NCI-H774 (cell line): ENCODE data around the gene UNC13A.

Experiments used
- DNase-seq: peaks from one replicate; lab custom pipeline; 2025; lab: John Stamatoyannopoulos, UW

Gene UNC13A

GRCh38 chr19:17626456-17627015, 61.6 kb downstream of the UNC13A start:
- DNase-seq, result no peak

- no peak for DNase-seq
These were observed 62.2 kb downstream of the UNC13A start for GRCh38 chr19:17625980-17626379.

- no peak for DNase-seq
These were observed 63.1 kb downstream of the UNC13A start for GRCh38 chr19:17625043-17625442.

GRCh38 chr19:17624314-17624991, 63.7 kb downstream of the UNC13A start:
- DNase-seq, result no peak

- DNase-seq, result no peak
These were observed 64.8 kb downstream of the UNC13A start for GRCh38 chr19:17623224-17623935.

- no peak for DNase-seq
These were observed 67.5 kb downstream of the UNC13A start for GRCh38 chr19:17620696-17621095.

GRCh38 chr19:17618936-17619335, 69.2 kb downstream of the UNC13A start:
- DNase-seq, result no peak

GRCh38 chr19:17618281-17618903, 69.8 kb downstream of the UNC13A start:
- no peak for DNase-seq

- DNase-seq, result no peak
These were observed 70.4 kb downstream of the UNC13A start for GRCh38 chr19:17617807-17618192.

- no peak for DNase-seq
These were observed 71.0 kb downstream of the UNC13A start for GRCh38 chr19:17616961-17617806.

- DNase-seq, result no peak
These were observed 71.5 kb downstream of the UNC13A start for GRCh38 chr19:17616686-17616960.

- DNase-seq, result no peak
These were observed 72.1 kb downstream of the UNC13A start for GRCh38 chr19:17615889-17616685.

GRCh38 chr19:17614476-17614875, 73.7 kb downstream of the UNC13A start:
- DNase-seq, result no peak

GRCh38 chr19:17611462-17612244, 76.5 kb downstream of the UNC13A start:
- no peak for DNase-seq

- no peak for DNase-seq
These were observed 77.8 kb downstream of the UNC13A start for GRCh38 chr19:17610384-17610783.

GRCh38 chr19:17607936-17608335, 80.2 kb downstream of the UNC13A start:
- DNase-seq, result no peak

GRCh38 chr19:17606590-17607185, 81.5 kb downstream of the UNC13A start:
- no peak for DNase-seq

- peak; percentile 92 for DNase-seq
These were observed 82.2 kb downstream of the UNC13A start for GRCh38 chr19:17605761-17606589.

- no peak for DNase-seq
These were observed 83.0 kb downstream of the UNC13A start for GRCh38 chr19:17605117-17605516.
